K562 (cell line): ENCODE results near the gene FXYD4. TPM values are rescaled to one million over a fixed set of nuclear protein-coding genes. Genes with fewer than 3 reads are reported as not detected.

Experiments
- CBFA2T2 ChIP-seq: fragments of 450-650 bp; conservative IDR thresholded peaks from 2 replicates; pipeline ENCODE4 v1.6.1; 2017; ENCODE audit warnings: mild to moderate bottlenecking
- CBX2 ChIP-seq: fragments of 200-600 bp; sonication (generic); IDR thresholded peaks from one replicate; pipeline ENCODE4 v1.6.1; 2012; ENCODE audit warnings: mild to moderate bottlenecking, low read length, inconsistent platforms; ENCODE audit not compliant: insufficient read depth, poor library complexity, severe bottlenecking
- CTBP1 ChIP-seq: fragments of 450-650 bp; IDR thresholded peaks from 2 replicates; pipeline ENCODE4 v1.6.1; 2016; ENCODE audit warnings: borderline replicate concordance
- DNMT1 ChIP-seq: fragments of 450-650 bp; IDR thresholded peaks from 2 replicates; pipeline ENCODE4 v1.6.1; 2016; ENCODE audit warnings: antibody characterized with exemption, mild to moderate bottlenecking
- FOXJ2 ChIP-seq: fragments of 200-800 bp; sonication (Bioruptor generic); IDR thresholded peaks from 2 replicates; pipeline ENCODE4 v1.6.1; 2016; ENCODE audit warnings: missing genetic modification characterization, missing compliant biosample characterization
- NCOA4 ChIP-seq: fragments of 450-650 bp; IDR thresholded peaks from 2 replicates; pipeline ENCODE4 v1.6.1; 2018; ENCODE audit warnings: mild to moderate bottlenecking; ENCODE audit not compliant: partially characterized antibody
- RBM15 ChIP-seq: fragments of 200-400 bp; formaldehyde crosslinking; IDR thresholded peaks from 2 replicates; pipeline ENCODE4 v1.6.1; 2018; ENCODE audit warnings: mild to moderate bottlenecking, low read length, moderate library complexity; ENCODE audit not compliant: insufficient read depth
- RCOR1 ChIP-seq, 2 experiments: IDR thresholded peaks; 2 replicates each; pipeline ENCODE4 v1.6.1; 2012; ENCODE audit warnings: low read depth in 2 of 2, low read length in 2 of 2, borderline replicate concordance in 1 of 2, improper control_type of control experiment in 1 of 2
- SRSF3 ChIP-seq: fragments of 200-400 bp; formaldehyde crosslinking; IDR thresholded peaks from 2 replicates; pipeline ENCODE4 v1.6.1; 2016; ENCODE audit warnings: mild to moderate bottlenecking, low read length, moderate library complexity; ENCODE audit not compliant: insufficient read depth
- TBL1XR1 ChIP-seq, 2 experiments: IDR thresholded peaks; 2 replicates each; pipeline ENCODE4 v1.6.1; 2012; ENCODE audit warnings: improper control_type of control experiment in 2 of 2, low read length in 2 of 2, mild to moderate bottlenecking in 1 of 2
- ZNF12 ChIP-seq: sonication (generic); formaldehyde crosslinking; IDR thresholded peaks from 2 replicates; pipeline ENCODE4 v1.4.0; 2020; ENCODE audit warnings: mild to moderate bottlenecking, missing genetic modification reagents
- ZNF143 ChIP-seq: sonication (generic); formaldehyde crosslinking; IDR thresholded peaks from 2 replicates; pipeline ENCODE4 v1.9.0; 2022; ENCODE audit warnings: mild to moderate bottlenecking, missing genetic modification reagents
- ZNF197 ChIP-seq: fragments of 200-800 bp; sonication (Bioruptor generic); IDR thresholded peaks from 2 replicates; pipeline ENCODE4 v1.6.1; 2016; ENCODE audit warnings: low read depth, missing genetic modification characterization, missing compliant biosample characterization
- polyA plus RNA-seq, 8 experiments: library from polyadenylated mRNA; depleted of rRNA in 4 of 8; stranded (reverse) in 5 of 8; unstranded in 3 of 8; fragments of >200 nt; fragmentation: Nextera tagmentation in 2 of 8; fragmentation: Illumina TruSeq in 1 of 8; extraction: Ambion mirVana in 2 of 8; extraction: Trizol in 1 of 8; gene quantifications; 2 replicates each; pipeline versions ENCODE4 v1.2.1 to v1.2.3, GENCODE V29; 2011 to 2014; ENCODE audit warnings: inconsistent platforms in 1 of 8, missing spikeins in 1 of 8
- total RNA-seq, 7 experiments: library from RNA; depleted of rRNA in 6 of 7; stranded (reverse); fragments of >200 nt in 6 of 7; fragmentation: Illumina TruSeq in 2 of 7; extraction: Trizol in 2 of 7; gene quantifications; 2 replicates each; pipeline versions ENCODE4 v1.2.1 to v1.2.3, GENCODE V29; 2011 to 2021; ENCODE audit warnings: low replicate concordance in 1 of 7
- TF ChIP-seq, protein P1 (sequence below): sonication (generic); formaldehyde crosslinking; IDR thresholded peaks from 2 replicates; pipeline ENCODE4 v1.8.0; 2022; ENCODE audit warnings: mild to moderate bottlenecking, missing genetic modification reagents
- TF ChIP-seq, protein P2 (sequence below): fragments of 250-450 bp; sonication (Bioruptor Pico); IDR thresholded peaks from 2 replicates; pipeline ENCODE4 v1.4.0; 2020; ENCODE audit warnings: mild to moderate bottlenecking
- TF ChIP-seq, protein P3 (sequence below): fragments of 450-650 bp; formaldehyde crosslinking; IDR thresholded peaks from 2 replicates; pipeline ENCODE4 v1.4.0; 2022; ENCODE audit warnings: missing genetic modification characterization

The FXYD4 gene
- total and polyA plus RNA-seq, 9 of the 15 experiments (the other 6 are each of a cell fraction or from before 2014, with no cell fraction given), result not detected

- TF ChIP-seq ZNF12 (CRISPR knock-in tag) (no peak), CBFA2T2 (peak; percentile 100), FOXJ2 (tag) (peak; percentile 94), CBX2 (no peak), DNMT1 (no peak), ZNF197 (CRISPR knock-in tag) (peak; percentile 96), ZNF143 (CRISPR knock-in tag) (no peak), RBM15 (no peak), CTBP1 (peak; percentile 93), NCOA4 (no peak), TBL1XR1 (IDR thresholded peaks at IDR 0.05; ENCODE audit: low read length in 2 of 2) (peak; percentile 96 to 99; a peak in 3 of 4 replicates), SRSF3 (no peak), RCOR1 (IDR thresholded peaks at IDR 0.05; ENCODE audit: borderline replicate concordance in 1 of 2, low read depth in 2 of 2, low read length in 2 of 2) (peak; percentile 97 to 99)
- TF ChIP-seq, protein P1, sequence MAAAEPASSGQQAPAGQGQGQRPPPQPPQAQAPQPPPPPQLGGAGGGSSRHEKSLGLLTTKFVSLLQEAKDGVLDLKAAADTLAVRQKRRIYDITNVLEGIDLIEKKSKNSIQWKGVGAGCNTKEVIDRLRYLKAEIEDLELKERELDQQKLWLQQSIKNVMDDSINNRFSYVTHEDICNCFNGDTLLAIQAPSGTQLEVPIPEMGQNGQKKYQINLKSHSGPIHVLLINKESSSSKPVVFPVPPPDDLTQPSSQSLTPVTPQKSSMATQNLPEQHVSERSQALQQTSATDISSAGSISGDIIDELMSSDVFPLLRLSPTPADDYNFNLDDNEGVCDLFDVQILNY (CRISPR knock-in tag), result no peak; the same call in 1 of the 2 replicates
- TF ChIP-seq, protein P2, sequence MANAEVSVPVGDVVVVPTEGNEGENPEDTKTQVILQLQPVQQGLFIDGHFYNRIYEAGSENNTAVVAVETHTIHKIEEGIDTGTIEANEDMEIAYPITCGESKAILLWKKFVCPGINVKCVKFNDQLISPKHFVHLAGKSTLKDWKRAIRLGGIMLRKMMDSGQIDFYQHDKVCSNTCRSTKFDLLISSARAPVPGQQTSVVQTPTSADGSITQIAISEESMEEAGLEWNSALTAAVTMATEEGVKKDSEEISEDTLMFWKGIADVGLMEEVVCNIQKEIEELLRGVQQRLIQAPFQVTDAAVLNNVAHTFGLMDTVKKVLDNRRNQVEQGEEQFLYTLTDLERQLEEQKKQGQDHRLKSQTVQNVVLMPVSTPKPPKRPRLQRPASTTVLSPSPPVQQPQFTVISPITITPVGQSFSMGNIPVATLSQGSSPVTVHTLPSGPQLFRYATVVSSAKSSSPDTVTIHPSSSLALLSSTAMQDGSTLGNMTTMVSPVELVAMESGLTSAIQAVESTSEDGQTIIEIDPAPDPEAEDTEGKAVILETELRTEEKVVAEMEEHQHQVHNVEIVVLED (CRISPR knock-in tag), result peak; percentile 68
- TF ChIP-seq, protein P3, sequence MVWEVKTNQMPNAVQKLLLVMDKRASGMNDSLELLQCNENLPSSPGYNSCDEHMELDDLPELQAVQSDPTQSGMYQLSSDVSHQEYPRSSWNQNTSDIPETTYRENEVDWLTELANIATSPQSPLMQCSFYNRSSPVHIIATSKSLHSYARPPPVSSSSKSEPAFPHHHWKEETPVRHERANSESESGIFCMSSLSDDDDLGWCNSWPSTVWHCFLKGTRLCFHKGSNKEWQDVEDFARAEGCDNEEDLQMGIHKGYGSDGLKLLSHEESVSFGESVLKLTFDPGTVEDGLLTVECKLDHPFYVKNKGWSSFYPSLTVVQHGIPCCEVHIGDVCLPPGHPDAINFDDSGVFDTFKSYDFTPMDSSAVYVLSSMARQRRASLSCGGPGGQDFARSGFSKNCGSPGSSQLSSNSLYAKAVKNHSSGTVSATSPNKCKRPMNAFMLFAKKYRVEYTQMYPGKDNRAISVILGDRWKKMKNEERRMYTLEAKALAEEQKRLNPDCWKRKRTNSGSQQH (CRISPR knock-in tag), result peak; percentile 84
Observed at GRCh38 chr10:43417950-43418768, 46.7 kb downstream of the FXYD4 start (continued).
